ENCODE measurements around the gene UBAP2L.

UBAP2L gene, protein sequence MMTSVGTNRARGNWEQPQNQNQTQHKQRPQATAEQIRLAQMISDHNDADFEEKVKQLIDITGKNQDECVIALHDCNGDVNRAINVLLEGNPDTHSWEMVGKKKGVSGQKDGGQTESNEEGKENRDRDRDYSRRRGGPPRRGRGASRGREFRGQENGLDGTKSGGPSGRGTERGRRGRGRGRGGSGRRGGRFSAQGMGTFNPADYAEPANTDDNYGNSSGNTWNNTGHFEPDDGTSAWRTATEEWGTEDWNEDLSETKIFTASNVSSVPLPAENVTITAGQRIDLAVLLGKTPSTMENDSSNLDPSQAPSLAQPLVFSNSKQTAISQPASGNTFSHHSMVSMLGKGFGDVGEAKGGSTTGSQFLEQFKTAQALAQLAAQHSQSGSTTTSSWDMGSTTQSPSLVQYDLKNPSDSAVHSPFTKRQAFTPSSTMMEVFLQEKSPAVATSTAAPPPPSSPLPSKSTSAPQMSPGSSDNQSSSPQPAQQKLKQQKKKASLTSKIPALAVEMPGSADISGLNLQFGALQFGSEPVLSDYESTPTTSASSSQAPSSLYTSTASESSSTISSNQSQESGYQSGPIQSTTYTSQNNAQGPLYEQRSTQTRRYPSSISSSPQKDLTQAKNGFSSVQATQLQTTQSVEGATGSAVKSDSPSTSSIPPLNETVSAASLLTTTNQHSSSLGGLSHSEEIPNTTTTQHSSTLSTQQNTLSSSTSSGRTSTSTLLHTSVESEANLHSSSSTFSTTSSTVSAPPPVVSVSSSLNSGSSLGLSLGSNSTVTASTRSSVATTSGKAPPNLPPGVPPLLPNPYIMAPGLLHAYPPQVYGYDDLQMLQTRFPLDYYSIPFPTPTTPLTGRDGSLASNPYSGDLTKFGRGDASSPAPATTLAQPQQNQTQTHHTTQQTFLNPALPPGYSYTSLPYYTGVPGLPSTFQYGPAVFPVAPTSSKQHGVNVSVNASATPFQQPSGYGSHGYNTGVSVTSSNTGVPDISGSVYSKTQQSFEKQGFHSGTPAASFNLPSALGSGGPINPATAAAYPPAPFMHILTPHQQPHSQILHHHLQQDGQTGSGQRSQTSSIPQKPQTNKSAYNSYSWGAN

DNA sequence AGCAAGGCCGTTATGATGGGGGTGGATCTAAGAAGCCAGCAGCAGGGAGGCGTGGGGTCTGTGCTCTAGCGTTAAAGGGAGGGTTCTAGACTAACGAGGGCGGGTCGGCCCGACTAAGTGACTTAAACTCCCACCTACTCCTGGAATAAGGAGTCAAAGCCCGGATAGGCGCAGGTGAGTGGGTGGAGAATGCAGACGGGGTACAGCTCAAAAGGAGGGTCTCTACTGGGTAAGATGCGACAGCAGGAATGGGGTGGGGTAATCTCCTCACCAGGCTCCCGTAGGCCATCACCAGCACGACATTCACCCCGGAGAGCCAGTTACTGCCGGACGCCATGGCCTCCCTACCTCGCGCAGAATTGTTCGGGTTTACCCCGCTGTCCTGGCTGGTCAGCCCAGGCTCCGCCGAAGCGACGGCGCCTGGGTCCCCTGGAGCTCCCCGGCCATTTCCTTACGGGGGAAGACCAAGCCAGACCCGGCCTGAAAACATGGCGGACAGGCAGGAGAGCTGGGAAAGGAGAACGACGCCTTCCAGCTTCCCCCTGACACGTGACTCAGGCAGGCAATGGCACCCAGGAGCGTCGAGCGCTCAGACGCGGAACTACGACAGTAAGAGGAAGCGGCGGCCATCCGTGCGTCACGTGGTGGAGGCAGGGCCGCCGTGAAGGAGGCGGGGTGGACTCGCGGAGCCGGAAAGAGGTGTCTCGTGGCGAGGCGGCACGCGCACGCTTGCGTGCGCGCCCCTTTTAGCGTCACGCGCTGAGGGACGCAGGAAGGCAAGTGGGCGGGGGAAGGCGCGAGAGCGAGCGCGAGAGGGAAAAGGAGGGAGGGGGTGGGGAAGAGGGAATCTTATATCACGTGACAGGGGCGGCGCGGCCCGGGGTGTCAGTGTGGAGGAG is at the start of gene UBAP2L:
TSS of gene UBAP2L (plus strand) at position 885 of the 899 bp plus-strand sequence. CDS start 4,169 bp downstream, outside the sequence.
- peak; percentile 97 for DNase-seq (ENCODE audit: low read depth)

DNA sequence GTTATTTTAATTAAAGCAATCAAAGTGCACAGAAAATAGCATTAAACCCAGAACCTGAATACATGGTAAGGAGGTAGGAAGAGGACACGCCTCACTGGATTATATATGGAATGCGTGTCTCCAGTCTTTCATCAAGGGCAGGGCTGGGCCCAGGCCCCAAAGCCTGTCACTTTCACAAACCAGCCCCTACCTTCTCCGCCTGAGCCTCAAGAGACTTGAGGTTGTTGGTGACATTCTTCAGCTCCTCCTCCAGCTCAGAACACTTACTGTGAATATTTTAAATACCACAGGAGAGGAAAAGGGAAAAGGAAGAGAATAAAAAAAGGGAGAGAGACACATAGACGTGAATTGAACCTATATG is 49.6 kb upstream of the UBAP2L start:
- no peak for DNase-seq (ENCODE audit: low read depth)

DNA sequence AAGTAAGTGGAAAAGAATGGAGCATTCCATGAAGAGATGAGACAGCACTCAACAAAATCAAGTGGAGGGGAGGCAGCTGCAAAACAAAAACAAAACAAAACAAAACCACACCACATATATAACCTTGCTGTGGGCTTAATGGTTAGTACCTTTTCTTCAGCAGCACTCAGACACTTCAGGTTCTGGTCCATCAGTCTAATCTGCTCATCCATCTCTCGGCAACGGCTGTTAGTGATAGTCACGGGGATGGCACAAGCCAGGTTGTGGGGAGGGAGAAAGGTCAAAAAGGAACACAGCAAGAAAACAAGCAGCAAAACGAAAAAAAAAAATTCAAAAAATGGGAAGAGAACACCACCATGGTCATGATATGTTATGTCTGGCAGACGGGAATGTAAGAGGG is 48.9 kb upstream of the UBAP2L start:
- DNase-seq (ENCODE audit: low read depth) = no peak

DNA sequence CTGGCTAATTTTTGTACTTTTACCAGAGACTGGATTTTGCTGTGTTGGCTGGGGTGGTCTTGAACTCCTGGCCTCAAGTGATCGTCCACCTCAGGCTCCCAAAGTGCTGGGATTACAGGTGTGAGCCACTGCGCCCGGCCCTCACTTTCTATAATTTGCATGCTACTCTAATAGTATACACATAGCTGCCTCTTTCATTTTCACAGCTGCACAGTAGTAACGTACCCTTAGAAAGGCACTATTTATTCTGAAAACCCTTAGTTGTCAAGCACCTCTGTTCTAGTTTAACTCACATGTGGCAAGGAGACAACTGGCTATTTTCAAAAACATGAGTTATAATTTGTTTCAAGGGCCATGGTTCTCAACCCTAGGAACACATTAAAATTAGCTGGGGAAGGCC is 46.1 kb upstream of the UBAP2L start:
- DNase-seq (ENCODE audit: low read depth) = no peak

DNA sequence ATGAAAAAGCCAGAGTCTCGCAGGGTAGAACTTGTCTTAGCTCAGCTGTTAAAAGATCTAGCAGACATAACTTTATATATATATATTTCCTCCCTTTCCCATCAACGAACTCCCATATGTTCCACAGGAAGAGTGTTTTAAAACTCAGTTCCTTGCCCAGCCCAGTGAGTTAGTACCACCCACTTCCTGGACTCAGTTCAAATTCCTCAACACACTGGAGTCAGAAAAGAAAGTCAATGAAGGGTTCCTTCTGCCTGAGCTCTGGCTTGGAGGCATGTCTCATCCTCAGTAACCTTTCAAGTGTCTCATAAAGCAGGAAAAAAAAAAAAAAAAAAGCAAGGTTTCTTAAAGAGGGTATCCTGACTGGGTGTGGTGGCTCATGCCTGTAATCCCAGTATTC is 44.4 kb upstream of the UBAP2L start:
- DNase-seq (ENCODE audit: low read depth) = peak; percentile 34

DNA sequence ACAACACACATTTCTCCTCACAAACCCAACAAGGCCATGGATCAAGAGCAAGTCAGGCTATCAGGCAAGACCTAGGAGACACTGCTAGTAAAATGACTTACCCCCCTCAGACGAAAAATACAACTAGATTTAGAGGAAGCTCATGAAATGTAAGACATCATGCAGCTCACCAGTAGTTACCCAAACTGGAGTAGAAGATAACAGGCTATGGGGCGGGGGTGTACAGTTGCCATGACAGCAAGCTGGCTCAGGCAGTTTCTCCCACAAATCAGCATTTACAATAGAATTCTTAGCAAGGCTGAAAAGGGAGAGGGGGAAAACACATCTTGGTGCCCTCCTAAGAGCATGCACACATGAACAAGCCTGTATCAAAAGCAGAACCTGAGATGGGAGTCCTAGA is 42.7 kb upstream of the UBAP2L start:
- no peak for DNase-seq (ENCODE audit: low read depth)

DNA sequence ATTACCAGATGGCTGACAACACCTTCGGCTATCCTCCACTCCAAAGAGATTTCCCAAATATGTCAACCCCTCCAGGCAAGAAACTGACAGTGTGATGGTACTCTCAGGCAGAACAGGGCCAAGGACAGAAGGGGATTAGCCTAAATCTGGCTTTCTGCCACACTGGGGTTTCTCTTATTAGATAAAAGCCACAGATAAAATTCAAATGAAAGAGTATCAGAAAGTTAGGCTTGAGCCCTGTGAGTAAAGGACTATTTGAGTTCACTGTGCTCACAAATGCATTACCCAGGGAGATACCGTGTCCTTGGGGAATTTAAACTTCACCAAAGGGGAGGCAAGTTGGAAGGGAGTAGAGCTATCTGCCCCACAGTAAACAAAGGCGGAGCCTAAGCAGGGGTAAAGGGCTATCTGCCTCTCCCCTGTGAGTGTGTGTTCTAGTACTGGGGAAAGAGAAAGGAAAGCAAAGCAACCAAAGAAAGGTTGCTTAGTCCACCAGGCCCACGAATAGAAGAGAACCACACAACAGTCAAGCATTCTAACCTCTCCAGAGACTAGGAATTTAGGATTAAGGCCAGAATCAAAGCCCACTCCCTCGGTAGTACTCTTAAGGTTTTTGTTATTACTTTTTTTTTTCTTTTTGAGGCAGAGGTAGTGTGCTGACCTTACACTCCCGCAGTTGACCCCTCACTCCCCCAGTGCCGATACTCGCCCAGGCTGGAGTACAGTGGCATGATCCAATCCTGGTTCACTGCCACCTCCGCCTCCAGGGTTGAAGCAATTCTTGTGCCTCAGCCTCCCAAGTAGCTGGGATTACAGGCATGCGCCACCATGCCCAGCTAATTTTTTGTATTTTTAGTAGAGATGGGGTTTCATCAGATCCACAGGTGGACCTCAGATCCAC is 41.6 kb upstream of the UBAP2L start:
- DNase-seq (ENCODE audit: low read depth) = no peak

DNA sequence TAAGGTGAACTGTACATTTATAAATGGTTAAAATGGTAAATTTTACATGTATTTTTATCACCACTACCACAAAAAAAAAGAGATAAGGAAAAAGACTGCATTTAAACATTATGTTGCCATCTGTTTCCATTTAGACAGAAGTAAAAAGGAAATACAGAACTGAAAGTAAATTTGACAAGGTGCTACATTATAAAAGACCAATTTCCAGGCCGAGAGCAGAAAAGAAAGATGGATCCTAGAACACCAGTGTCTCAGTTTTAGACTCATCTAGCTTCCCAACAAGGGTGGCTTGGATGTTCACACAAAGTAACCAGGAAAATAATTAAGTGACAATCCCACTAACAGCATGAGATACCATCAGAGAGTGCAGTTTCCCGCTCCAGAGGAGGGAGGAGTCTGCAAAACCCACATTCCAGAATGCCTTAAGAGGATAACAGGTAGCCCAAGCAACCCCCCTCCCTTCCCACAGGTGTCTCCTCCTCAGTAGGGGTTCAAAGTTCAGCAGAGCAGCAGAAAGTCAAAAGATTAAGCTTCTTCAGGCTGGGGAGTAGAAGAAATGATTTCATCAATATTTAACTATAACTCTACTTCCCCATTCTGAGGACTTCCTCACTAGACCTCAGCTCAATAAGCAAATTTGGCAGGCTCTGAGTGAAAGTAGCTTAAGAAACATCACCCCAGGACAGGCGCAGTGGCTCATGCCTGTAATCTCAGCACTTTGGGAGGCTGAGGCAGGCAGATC is 40.6 kb upstream of the UBAP2L start:
- no peak for DNase-seq (ENCODE audit: low read depth)

DNA sequence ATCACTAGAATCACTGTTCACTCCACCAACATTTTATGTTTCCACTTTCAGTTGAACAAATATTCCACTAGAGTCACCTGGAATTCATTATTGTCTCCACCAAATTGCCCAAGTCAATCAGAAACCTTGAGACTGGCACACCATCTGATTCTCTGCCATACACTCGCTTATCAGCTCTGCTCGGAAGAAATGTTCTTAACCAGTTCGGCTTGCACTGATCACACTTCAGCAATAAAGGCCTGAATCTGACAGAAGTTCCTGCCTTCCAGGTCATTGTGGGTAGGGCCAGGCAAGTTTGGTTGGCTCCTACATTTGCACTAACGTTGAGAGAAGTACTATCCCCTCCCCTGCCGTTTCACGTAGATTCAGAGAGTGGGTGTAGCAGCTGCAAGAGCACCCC is 38.8 kb upstream of the UBAP2L start:
- DNase-seq (ENCODE audit: low read depth) = no peak

DNA sequence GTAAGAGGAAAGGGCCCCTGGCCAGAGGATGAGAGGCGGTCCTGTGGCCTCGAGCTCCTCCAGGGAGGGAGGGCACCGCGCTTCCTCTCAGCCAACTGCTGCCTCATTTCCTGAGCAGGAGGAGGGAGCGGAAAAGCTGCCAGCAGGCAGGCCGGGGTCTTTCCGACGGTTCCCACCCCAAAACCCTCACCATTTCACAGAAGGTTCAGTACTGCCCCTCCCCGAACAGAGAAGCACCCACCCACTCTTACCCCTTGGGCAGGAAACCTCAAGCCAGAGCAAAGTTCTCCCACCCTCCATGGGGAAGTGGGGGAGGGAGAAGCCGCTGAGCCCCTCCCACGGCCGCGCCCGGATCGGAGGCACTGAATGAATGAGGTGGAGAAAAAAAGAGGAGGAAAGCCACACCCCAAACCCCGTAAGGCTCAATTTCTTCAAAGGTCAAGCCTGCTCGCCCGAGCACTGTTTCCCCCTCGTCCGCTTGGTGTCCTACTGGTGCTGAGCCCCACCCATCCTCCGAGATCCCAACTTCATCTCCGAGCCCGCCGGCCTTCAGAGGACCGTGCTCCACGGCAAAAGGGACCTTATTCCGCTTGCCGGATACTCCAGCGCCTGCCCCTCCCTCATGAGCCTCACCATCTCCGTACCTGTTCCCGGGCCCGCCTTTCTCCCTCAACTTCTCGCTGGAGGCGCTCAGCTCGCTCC is 38.3 kb upstream of the UBAP2L start:
- DNase-seq (ENCODE audit: low read depth) = peak; percentile 56

DNA sequence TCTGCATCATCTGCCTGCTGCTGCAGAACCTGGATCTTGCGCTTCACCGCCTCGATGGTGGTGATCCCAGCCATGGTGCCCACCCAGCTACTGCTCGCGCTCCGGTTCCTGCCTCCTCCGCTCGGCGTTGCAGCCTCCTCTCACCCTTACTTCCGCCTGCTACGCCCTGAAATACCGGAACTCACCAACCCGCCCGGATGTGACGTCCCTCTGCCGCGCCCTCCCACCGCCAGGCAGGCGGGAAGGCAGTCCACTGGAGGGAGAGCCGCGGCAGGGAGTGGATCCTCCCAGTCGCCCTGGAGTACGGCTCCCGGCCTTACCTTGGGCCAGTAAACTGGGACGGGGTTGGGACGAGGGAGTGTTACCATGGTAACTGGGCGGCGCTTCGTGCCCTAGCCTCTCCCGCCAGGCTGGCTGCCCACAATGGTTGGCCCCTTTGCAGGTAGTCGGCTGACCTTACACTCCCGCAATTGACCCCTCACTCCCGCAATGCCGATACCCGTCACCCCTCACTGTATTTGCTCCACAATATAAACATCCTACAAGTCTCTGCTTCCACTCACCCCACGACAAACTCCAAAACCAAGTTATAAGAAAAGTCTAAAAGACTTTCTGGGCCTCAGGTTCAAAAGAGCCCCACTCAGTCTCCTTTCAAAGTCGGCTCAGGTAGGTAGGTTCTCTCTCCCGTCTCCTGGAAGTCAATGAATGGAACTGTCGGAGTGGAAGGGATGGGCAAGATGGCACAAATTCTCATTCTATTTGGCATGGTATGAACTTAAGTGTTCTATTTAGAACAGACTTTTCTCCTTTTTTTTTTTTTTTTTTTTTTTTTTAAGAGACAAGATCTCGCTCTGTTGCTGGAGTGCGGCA is 37.5 kb upstream of the UBAP2L start:
- DNase-seq (ENCODE audit: low read depth) = peak; percentile 86

DNA sequence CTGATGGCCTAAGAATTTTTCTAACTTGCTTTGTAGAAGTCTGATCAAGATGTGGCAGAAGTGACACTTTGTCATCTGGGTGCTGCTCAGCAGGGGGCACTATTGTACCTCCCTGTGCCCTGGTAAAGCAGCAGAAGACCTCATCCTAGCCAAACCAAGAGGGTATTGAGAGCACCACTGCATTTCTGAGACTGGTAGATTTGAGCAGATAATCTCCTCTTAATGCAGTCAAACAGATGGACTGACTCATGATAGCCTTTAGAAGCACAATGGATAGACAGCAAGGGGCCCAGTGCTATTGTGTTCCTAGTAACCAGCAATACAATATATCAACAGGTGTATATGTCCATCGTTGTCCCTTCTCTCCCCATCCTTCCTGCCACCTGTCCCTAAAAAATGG is 34.6 kb upstream of the UBAP2L start:
- DNase-seq (ENCODE audit: low read depth) = no peak

DNA sequence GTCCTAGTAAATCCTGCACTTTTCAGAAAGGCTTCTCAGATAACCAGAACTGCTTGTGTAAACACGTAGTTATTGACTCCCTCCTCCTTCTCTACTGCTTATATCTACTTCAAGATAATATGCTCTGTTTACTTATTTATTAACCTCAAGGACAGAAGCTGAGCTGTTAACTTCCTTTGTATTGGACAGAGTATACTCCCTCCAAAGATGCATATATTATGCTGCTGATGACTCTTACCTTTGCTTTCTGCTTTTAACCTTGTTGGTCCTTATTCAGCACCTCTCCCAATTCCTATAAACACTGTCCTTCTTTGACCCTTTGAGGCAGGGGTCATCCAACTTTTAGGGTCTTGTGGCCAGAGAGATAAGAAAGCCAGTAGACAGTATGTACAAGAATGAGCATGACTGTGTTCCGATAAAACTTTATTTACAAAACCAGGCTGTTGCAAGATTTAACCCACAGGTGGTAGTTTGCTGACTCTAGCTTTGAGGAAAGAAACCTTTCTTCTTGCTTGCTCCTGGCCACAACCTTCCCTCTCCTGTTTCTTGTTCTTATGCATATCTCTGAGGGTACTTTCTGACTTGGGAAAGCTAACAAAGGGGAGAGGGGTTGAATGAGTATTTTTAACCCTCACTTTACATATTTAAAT is 33.8 kb upstream of the UBAP2L start:
- DNase-seq (ENCODE audit: low read depth) = no peak

DNA sequence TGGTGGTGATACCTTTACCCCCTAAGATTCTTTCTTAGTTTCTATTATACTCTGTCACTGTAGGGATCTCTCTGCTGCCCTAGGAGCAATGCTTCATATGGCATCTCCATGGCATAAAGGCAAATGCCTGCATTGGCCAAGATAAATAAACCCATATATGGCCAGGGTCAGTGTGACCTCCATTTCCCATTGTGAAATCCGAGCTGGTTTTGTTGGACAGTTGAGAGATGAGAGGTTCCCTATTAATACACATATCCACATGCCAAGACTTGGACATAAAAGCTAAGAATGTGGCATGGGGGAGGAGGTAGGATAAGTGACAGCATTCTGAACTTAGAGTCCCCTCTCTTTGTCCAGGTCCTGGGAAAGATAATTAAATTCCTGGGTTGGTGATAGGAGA is 30.2 kb upstream of the UBAP2L start:
- DNase-seq (ENCODE audit: low read depth) = no peak

DNA sequence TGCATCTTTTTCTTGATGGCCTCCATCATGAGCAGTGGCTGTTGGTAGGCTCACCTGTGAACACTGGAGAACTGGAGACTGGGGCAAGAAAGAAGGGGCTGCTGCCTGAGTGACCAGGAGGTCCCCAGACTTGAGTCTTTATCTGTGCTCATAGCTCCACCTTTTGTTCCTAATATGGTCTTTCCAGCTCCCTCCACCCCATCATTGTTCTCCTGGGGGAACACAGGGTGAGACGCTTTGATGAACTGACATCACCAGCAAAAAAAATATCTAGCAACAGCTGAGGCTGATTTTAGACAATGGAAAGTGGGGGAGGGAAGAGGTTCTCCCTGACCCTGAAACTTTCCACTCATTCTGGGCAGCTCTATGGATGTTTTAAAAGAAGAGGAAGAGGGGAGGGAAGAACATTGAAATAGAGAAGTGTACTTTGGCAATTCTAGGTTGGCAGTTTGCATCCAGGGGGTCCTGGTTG is 28.7 kb upstream of the UBAP2L start, which contains the start of gene TPM3:
TSS of gene TPM3 (minus strand) at position 111 of the 472 bp plus-strand sequence. CDS start at position 29, 82 bp downstream.
- no peak for DNase-seq (ENCODE audit: low read depth)

DNA sequence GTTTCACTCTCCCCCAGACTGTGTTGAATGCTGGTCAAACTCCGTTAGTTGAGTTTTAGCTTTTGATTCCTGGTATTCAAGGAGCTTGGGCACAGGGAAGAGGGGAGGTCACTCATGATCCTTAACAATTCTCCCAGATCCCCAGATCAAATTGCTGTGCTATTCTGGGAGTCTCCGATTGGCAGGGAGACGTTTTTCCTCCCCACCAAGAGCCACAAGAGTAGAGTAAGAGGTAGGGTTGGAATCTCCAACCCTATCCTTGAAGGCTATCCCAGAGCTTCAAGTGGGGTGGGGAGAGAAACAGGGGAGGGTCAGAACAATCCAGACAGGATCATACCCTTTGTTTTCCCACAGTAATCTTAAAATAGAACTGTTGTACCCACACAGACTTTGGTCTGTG is 28.3 kb upstream of the UBAP2L start:
- DNase-seq (ENCODE audit: low read depth) = no peak

DNA sequence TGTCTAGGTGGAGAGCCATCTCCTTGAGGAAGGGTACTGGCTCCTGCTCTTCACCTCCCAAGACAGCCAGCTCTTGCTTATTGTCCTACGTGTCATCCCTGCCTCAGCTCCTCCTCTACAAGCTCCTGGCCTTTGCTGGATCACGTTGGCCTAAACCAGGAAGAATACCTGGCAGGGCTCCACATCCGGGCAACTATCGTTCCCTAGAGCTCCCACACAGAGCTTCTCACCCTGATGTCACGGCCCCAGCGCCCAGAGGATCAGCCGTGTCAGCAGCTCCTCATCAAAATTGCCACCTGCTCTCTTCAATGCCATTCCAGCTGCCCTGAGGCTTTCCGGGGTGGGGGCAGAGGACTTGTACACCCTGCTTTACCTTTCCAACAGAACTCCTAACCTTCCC is 26.9 kb upstream of the UBAP2L start:
- DNase-seq (ENCODE audit: low read depth) = no peak
